Amniotic epithelial cell (primary cell): ENCODE measurements around the gene KRT81.
"Not testable (repeated sequence)": the region's sequence is repeated elsewhere in the genome, so short reads cannot be mapped to it uniquely, and the experiment has no call there.

Experiments used
- DNase-seq: peaks from one replicate; pipeline ENCODE4 v3.0.0-alpha.2; 2010; ENCODE audit warnings: low read depth

KRT81 gene

GRCh38 chr12:52241205-52241842, 50.0 kb downstream of the KRT81 start:
- no peak for DNase-seq

GRCh38 chr12:52240247-52240646, 51.1 kb downstream of the KRT81 start:
- not testable (repeated sequence) for DNase-seq

GRCh38 chr12:52239767-52240166, 51.6 kb downstream of the KRT81 start:
- DNase-seq: no peak

GRCh38 chr12:52238916-52239646, 52.3 kb downstream of the KRT81 start:
- DNase-seq: peak; percentile 44

GRCh38 chr12:52238207-52238840, 53.0 kb downstream of the KRT81 start:
- DNase-seq: peak; percentile 47

GRCh38 chr12:52236386-52237050, 54.8 kb downstream of the KRT81 start:
- no peak for DNase-seq
